DMS153 (cell line): Measurements from ENCODE around the gene FOXC1.

ENCODE experiments used
- DNase-seq: peaks from one replicate; lab custom pipeline; 2025; lab: John Stamatoyannopoulos, UW

The FOXC1 gene

GRCh38 chr6:1643830-1644445, 34.2 kb downstream of the FOXC1 start:
- no peak for DNase-seq

DNA sequence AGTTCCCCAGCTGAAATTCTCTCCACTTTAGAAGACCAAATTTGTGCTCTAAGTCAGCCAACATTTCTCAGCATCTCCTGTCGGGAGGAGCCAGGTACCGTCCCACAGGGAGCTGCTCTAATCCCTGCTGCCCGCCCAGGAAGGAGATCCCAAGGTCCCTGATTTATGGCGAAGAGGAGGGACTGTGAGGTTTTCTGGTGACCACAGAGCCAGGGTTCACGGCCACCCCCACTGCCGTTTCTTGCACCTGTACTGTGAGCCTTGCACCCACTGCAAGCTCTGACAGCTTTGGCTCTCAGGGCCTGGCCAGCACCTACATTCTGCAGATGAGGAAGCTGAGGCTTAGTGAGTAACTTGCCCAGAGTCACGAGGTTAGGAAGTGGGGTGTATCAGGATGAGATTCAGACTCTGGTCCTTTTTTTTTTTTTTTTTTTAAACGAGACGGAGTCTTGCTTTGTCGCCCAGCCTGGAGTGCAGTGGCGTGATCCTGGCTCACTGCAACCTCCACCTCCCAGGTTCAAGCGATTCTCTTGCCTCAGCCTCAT, 34.9 kb downstream of the FOXC1 start:
- DNase-seq = no peak

GRCh38 chr6:1645466-1646185, 35.9 kb downstream of the FOXC1 start:
- no peak for DNase-seq

DNA sequence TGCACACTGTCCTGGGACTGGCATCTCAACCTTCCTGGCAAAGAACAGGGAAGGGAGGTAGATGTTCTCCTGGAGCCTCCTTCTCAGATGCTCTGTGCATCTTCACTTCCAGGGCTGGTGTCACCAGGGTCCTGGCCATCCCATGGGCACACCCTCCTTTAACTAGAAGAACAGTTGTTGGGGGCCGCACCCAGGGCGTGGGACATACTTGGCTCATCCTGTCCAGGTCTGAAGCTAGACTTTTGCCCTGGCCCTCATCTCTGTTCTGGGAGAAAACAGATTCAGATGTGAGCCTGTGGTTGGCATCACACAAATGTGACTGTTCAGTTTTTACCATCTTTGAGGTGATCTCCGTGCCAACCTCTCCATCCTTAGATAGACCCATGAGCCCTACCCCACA, 41.6 kb downstream of the FOXC1 start:
- DNase-seq = no peak

DNA sequence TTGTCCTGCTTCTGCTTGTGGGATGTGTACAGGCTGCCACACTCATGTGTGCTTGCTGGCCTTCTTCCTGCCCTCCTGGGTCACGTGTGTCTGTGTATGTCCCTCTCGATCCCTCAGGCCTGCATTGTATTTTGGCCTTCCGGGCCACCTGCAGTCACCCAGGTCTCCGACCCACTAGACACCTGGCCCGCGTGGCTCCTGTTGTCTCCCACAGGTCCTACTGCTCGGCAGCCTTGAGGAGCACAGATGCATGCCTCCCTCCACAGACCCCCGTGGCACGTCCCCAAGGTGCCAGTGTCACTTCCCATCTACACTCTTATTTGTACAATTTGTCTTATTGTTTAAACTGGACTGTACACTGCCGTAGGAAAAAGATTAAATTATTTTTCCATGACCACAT, 43.1 kb downstream of the FOXC1 start:
- no peak for DNase-seq

DNA sequence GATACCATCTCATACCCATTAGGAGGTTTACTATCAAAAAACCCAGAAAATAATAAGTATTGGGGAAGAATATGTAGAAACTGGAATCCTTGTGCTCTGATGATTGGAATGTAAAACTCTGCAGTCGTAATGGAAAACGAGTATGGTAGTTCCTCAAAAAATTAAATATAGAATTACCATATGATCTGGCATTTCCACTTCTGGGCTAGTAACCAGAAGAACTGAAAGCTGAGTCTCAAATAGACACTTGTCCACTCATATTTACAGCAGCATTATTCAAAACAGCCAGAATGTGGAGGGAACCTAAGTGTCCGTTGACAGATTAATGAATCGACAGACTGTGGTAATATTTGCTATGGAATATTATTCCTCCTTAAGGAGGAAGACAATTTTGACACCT, 44.3 kb downstream of the FOXC1 start:
- no peak for DNase-seq

- DNase-seq = no peak
These were observed 47.5 kb downstream of the FOXC1 start for GRCh38 chr6:1657116-1657770.

GRCh38 chr6:1657771-1658165, 48.1 kb downstream of the FOXC1 start:
- no peak for DNase-seq

DNA sequence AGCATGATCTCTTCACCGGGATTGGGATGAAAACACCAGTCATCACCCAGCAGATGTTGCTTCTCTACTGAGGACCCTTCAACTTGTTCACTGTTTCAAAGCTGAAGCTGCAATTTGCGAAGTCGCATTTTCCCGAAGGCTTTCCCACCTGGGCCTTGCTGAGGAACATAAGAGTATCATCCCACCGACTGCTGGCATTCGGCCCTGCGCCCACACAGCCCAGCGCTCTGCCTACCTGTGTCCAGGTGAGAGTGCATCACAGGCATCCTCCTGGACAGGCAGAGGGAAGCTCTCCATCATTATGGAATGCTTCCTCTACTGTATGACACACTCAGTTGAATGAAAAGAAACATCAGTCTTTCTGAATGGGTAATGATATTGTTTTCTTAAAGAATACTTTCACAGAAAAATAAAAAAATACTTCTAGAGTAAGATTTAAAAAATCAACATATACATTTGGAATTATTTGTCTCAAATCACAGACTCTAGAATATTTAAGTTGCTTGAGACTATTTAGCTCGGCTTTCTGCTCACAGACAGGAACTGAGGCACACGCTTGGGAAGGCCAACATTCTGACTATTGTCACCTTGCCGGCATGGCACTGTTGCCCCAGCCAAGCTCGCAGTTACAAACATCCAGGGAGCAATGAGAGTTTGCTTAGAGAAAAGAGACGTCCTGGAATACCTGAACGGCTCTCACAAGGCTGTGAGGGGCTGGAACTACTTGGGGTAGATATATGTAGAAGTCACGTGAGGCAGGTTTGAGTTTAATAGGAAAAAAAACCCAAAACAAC, 48.7 kb downstream of the FOXC1 start:
- DNase-seq = no peak

- DNase-seq = no peak
These were observed 50.1 kb downstream of the FOXC1 start for GRCh38 chr6:1659816-1660215.

DNA sequence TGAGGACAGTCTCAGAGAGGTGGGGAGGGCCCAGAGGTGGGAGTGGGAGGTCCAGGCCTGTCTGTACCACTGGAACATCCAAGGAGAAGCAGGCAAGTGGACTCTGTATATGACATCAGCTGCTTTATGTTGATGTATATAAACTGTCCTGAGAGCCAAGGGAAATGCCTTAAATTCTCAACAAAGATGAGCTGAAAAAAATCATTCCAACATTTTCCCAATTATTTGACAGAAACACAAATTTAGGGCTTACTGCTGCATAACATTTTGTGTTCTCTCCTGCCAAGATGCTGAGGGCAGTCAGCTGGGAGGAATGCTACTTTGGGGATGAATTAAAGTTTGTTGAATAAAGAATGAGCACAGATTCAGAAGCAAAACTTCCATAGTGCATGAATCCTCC, 52.8 kb downstream of the FOXC1 start:
- DNase-seq = no peak
